Dermis microvascular lymphatic vessel endothelial cell (primary cell): ENCODE results near the gene HPCAL1. TPM values are rescaled to one million over a fixed set of nuclear protein-coding genes. Genes with fewer than 3 reads are reported as not detected.

ENCODE experiments used
- DNase-seq, 2 donors: peaks; one replicate each; pipeline versions ENCODE4 v3.0.0 to v3.0.0-alpha.2; 2010; ENCODE audit warnings: low read depth in 2 of 2
- total RNA-seq: library from RNA; depleted of rRNA; stranded (reverse); fragments of >200 nt; gene quantifications from 2 replicates; pipeline ENCODE4 v1.2.1, GENCODE V29; 2014

HPCAL1 gene
- total RNA-seq, 1 donor from 2014 or later, result 34.3 TPM

- no peak for DNase-seq
Measured at GRCh38 chr2:10369269-10370255, 66.9 kb downstream of the HPCAL1 start.

- no peak for DNase-seq
Measured at GRCh38 chr2:10370390-10370789, 67.7 kb downstream of the HPCAL1 start.

- no peak for DNase-seq
Measured at GRCh38 chr2:10370895-10371294, 68.2 kb downstream of the HPCAL1 start.

GRCh38 chr2:10371441-10372196 lies 68.9 kb downstream of the HPCAL1 start:
- DNase-seq, result no peak

GRCh38 chr2:10372203-10372861 lies 69.6 kb downstream of the HPCAL1 start:
- no peak for DNase-seq

- no peak for DNase-seq
Measured at GRCh38 chr2:10372862-10373240, 70.1 kb downstream of the HPCAL1 start.

- no peak for DNase-seq
Measured at GRCh38 chr2:10373931-10374330, 71.2 kb downstream of the HPCAL1 start.

GRCh38 chr2:10374362-10374943 lies 71.7 kb downstream of the HPCAL1 start:
- DNase-seq, result no peak

GRCh38 chr2:10375570-10376281 lies 73.0 kb downstream of the HPCAL1 start:
- no peak for DNase-seq

- DNase-seq, result no peak
Measured at GRCh38 chr2:10377052-10377746, 74.5 kb downstream of the HPCAL1 start.

- no peak for DNase-seq
Measured at GRCh38 chr2:10377747-10378085, 75.0 kb downstream of the HPCAL1 start.

GRCh38 chr2:10378189-10378588 lies 75.5 kb downstream of the HPCAL1 start:
- DNase-seq, result no peak

GRCh38 chr2:10380048-10380926 lies 77.6 kb downstream of the HPCAL1 start:
- DNase-seq, result no peak

GRCh38 chr2:10381997-10382353 lies 79.3 kb downstream of the HPCAL1 start:
- no peak for DNase-seq

GRCh38 chr2:10382354-10383061 lies 79.8 kb downstream of the HPCAL1 start:
- DNase-seq, result peak; percentile 9 to 72

- no peak for DNase-seq
Measured at GRCh38 chr2:10383960-10384734, 81.4 kb downstream of the HPCAL1 start.

GRCh38 chr2:10385501-10385900 lies 82.8 kb downstream of the HPCAL1 start:
- DNase-seq, result no peak
